ENCODE data around the gene DUSP2.

Gene DUSP2

GRCh38 chr2:96098900-96099590 is 46.2 kb downstream of the DUSP2 start:
- no peak for DNase-seq

DNA sequence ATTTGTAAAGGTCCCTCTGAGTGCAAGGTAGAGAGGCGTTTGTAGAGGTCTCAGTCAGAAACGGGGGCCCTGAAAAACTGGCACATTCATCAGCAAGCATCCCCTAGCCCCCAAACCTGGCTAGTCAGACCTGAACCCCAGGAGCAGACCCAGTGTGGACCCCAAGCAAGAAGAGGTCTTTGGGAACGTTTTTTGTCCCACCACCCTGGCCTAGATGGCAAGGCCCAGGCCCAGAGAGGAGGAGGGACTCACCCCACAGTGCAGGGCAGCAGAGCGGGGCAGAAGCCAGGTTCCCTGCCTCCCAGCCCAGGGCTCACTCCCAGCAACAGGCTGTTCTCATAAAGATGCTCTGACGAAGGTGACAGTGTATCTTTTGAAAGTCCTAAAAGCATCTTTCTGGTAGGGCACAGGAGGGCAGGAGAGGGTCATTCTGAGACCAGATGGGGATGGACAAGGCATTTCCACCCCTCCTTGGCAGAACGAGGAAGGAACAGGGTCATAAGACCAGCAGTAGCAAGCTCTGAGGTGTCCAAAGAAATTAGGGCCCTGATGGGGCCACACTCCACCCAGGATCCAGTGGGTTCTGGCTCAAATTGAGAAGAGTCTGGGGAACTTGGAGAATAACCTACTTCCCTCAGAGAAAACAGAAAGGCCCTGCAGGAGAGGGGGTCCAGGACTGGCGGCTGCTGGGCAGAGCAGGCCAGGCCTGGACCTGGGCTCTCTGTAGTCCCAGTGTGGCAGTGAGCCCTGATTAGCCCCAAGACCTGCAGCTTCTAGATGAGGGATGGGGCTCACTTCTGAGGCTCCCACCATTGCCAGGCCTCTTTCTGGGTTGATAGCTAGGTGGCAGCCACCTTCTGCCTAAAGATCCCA is 47.1 kb downstream of the DUSP2 start:
- no peak for DNase-seq

DNA sequence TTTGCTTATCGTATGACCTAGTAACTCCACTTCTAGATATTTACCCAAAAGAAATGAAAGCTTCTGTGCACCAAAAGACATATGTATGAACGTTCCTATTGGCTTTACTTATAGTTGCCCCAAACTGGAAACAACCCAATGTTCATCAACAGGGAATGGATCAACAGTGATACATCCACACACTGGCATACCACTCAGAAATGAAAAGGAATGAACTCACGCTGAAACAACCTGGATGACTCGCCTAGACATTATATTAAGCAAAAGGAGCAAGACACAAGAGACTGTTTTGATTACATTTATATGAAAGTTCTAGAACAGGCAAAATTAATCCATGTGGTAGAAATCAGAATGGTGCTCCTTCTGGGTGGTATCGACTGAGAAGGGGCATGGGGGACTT is 47.8 kb downstream of the DUSP2 start:
- no peak for DNase-seq

DNA sequence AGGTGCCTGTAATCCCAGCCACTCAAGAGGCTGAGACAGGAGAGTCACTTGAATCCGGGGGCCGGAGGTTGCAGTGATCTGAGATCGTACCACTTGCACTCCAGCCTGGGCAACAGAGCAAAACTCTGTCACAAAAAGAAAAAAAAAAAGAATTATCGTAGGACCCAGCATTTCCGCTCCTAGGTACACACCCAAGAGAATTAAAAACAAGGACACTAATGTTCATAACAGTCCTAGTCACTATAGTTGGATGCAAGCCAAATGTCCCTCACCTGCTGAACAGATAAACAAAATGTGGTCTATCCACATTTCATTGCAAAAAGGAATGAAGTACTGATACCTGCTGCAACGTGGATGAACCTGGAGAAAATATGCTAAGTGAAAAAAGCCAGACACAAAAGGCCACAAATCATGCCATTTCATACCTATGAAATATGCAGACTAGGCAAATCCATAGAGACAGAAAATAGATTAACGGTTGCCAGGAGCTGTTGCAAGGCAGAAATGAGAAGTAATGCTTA is 50.1 kb downstream of the DUSP2 start:
- no peak for DNase-seq

DNA sequence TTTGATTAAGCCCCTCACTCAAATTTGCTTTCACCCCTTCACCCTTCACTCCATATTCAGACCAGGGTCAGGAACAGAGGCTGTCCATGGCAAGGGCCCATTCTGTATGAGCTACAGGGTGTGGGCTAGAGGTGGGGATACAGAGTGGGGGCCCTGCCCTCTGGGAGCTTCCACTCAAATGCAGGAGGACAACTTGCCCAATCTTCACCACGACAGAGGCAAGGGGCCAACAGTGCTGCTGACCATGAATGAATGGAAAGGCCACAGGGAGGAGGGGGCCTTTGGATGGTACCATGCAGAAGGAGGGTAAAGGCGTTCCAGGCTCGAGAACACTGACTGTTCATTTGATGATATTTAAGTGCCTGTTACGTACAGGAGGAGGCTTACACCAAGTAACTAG is 51.7 kb downstream of the DUSP2 start:
- DNase-seq, result no peak

Data from NCI-H226 (cell line).